NCI-H2081 (cell line): Measurements from ENCODE around the gene SH3BP5.

Source experiments
- DNase-seq, 2 experiments: peaks; one replicate each; lab custom pipeline; 2025; lab: John Stamatoyannopoulos, UW

SH3BP5 gene

DNA sequence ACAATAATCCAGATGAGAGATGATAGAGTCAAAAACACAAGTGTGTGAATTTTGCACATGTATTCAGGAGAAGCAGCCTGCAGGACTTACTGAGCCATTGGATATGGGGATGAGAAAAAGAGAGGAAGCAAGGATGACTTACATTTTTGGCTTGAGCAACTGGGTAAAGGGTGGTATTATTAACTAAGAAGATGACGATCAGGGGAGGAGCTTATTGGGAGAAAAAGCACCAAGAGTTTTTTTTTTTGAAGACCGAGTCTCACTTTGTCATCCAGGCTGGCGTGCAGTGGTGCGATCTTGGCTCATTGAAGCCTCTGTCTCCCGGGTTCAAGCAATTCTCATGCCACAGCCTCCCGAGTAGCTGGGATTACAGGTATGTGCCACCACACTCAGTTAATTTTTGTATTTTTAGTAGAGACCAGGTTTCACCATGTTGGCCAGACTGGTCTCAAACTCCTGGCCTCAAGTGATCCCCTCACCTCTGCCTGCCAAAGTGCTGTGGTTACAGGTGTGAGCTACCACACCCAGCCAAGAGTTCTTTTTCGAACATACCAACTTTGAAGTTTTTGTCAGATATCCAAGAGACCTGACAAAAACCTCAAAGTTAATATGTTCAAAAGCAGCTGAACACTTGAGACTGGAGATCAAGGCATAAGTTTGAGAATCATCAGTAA, 14.8 kb upstream of the SH3BP5 start:
- no peak for DNase-seq

DNA sequence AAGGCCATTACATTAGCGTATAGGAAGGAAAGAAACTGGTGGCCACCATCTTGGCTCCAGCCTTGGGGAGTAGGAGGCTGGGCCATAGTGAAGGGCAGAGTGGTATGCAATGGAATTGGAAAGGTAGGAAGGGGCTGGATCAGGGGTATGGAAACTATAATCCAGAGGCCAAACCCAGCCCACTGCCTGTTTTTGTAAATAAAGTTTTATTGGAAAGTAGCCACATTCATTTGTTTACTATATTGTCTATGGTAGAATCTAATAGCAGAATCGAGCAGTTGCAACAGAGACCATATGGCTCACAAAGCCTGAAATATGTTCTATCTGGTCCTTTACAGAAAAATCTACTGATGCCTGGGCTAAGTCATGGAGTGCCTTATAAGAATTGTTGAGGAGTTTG, 14.1 kb upstream of the SH3BP5 start:
- DNase-seq, result no peak

DNA sequence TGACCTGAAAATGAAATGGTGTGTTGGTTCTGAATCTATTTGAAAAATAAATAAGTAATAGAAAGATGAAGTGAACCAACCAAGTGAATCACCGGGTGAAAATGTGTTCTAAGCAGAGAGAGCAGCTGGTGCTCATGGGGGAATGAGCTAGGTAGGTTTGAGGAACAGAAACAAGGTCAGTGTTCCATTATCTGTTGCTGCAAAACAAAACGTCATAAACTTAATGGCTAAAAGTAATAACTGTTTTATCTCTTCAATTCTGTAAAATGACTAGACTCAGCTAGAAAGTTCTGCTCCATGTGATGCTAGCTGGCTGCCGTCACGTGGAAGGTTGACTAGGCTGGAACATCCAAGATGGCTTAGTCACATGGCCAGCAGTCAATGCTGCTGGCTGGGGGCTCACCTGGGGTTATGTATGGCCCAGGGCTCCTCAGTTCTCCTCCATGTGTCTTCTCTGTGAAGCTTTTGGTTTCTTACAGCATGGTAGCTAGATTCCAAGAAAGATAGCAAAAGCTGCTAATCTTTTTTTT, 13.3 kb upstream of the SH3BP5 start:
- no peak for DNase-seq

DNA sequence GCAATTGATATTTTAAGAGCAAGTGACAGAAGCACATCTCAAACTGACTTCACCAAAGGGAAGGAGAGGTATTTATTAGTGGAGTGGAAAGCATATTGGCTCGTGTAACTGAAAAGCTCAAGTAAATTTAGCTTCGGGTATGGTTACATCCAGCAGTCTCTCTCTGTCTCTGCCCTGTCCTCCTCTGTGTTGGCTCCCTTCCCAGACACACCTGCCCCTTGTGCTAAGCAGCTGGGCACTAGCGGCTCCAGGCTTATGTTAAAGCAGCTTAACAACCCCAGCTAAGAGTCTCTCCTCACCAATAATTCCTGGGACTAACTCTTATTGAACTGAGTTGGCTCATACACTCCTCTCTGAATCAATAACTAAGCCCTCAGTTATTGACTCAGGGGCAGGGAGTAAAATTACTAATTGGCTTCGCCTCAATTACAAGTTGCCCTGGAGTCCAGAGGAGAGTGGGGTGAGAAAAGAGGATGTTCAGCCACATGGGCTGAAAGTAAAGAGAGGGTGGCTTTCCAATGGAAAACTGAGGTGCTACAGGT, 12.8 kb upstream of the SH3BP5 start:
- peak; percentile 37 to 77 for DNase-seq

DNA sequence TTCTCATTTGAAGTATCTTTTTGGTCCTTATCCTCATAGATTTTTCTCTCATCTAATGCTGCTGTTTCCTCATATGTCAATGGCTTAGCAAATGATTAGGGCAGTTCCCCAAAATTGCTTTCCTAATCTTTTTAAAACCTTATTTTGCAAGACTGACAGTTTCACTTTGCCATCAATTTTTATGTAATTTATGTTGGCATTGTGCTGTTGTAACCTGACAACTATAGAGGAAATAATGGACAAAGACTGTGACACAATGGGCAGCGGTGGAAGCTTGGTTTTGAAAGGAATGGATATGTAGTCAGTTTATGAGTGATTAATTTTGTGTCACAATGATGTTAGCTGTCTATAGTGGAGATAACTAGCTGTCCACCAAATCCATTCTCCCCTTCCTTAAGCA, 10.6 kb upstream of the SH3BP5 start:
- DNase-seq, result no peak

DNA sequence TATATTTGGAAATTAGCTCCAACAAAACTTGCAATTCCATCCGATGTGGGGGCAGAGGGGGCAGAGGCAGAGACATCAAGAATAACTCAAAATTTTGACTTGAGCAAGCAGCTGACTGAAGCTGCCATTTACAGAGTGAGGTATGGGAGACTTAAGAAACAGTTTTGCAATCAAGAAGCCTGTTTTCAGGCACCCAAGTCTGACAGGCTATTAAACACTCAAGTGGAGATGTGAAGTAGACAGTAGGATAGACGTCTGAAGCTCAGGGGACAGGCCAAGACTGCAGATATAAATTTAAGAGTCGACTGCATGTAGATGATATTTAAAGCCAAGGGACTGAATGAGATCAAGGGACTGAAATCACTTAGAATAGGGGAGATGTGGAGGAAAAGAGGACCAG, 9.9 kb upstream of the SH3BP5 start:
- no peak for DNase-seq

DNA sequence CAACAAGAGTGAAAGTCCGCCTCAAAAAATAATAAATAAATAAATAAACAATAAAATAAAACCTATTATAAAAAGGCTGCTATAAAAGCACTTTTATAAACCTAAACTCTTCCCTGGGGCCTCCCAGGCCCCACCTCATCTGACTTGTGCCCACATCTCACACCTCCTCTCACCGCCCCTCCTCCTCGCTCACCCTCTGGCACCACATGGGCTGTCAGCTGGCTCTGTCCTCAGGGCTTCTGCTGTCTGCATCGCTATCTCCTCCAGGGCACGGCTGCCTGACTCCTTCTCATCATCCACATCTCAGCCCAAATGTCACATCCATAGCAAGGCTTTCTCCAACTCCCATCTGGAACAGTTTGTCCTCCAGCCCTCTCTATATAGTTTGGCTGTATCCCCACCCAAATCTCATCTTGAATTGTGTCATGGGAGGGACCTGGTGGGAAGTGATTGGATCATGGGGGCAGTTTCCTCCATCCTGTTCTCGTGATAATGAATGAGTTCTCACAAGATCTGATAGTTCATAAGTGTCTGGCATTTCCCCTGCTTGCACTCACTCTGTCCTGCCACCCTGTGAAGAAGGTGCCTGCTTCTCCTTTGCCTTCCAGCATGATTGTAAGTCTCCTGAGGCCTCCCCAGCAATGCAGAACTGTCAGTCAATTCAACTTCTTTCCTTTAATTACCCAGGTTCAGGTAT, 8.8 kb upstream of the SH3BP5 start:
- DNase-seq, result no peak

DNA sequence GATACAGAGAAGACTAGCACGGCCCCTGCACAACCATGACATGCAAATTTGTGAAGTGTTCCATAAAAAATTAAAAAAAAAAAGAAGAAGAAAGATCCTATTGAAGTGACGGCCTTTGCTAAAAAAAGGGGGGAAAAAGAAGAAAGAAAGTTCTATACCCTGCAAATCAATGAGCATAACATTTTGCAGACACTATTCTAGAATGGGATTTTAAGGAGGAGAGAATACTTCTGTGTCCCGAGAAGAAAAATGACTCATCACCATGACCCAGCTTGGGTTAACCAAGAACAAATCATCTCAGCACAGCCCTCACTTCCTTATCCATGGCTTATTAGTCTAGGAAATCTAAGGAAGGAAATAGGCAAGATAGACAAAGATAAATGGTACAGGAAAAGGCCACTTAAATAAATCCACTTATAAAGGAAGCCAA, 7.4 kb upstream of the SH3BP5 start:
- DNase-seq, result no peak

DNA sequence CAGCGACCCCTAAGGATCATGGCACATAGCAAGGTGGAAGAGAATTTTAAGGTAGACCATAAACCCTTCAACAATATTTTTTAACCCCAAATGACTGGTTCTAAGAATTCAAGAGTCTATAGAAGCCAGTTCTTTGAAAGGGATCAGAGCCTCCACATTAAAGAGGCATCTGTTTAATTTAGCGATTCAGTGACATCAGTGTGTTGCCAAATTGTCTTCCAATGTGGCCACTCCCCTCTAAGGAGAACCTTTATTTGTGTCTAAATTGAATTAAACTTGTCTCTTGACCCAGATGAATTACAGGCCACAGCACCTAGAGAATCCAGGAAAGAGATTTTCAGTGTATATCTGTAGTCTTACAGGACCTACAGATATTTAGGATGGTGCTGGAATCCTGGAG, 6.6 kb upstream of the SH3BP5 start:
- no peak for DNase-seq

DNA sequence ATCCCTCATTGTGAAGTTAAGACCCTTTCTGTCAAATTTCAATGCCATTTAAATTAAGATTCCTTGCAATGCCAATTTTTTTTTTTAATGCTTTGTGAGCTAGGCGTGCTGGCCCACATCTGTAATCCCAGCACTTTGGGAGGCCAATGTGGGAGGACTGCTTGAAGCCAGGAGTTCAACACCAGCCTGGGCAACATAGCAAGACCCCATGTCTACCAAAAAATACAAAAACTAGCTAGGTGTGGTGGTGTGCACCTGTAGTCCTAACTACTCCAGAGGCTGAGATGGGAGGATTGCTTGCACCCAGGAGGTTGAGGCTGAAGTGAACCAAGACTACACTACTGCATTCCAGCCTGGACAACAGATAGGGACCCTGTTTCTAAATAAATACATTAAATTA, 5.6 kb upstream of the SH3BP5 start:
- DNase-seq, result no peak

DNA sequence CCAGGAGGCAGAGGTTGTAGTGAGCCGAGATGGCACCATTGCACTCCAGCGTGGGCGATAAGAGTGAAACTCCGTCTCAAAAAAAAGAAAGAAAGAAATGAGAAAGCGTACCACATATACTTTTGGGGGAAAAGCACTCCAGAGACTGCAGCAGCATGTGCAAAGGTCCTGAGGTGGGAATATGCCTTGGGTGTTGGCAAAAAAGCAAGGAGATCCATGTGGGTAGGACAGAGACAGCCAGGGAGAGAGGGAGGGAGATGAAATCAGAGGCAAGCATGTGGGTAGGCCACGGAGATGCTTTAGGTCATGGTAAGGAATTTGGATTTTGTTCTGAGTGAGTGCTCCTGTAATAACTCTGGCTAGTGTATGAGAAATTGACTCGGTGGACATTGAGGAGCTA, 3.7 kb upstream of the SH3BP5 start:
- DNase-seq, result no peak

DNA sequence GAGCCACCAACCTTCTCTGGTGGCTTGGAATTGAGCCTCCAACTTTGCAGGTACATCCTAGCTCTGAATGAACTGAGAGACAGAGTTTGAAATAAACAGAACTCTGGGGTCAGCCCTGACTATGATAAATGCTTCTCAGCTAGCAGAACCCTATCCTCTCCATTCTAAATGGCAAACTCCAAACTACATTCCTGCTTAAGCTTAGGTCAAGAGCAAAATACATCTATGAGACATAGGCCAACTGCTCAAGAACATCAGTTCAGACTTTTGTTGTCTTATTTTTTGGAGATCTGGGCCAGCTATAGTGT, 1.5 kb upstream of the SH3BP5 start:
- DNase-seq, result no peak

DNA sequence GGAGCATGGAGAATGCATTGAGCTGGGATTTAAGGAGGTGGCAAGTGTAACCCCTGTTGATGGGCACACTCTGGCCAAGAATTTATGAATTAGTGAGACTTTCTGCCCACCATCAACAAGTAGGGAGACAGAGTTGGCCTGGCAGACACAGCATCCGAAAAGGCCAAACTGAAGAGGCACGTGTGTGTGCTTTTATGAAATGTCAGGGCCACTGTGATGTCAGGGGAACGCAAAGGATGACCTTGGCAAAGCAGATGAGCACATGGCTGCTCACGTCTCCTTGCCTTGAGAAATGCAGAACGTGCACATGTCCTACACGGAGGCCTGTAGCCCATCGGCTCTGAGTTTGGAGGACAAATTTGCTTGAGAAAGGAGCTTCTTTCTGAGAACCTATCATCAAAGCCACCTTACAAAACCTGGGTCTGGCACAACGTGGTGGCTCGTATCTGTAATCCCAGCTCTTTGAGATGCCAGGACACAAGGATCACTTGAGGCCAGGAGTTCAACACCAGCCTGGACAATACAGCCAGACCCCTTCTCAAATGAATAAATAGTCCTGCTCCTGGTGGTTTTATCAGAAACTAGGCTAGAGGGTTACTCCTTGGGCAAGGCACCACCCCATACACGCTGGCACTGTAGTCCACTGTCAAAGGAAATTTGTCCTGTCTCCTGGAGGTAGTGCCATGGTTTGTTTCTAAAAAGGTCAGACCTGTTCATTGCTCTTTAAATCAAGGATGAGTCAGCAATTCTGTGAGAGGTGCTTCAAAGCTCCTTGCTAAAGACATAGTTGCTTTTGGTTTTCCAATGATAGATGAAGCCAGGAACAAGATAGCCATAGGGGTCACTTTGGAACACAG, 941 bp upstream of the SH3BP5 start:
- no peak for DNase-seq

DNA sequence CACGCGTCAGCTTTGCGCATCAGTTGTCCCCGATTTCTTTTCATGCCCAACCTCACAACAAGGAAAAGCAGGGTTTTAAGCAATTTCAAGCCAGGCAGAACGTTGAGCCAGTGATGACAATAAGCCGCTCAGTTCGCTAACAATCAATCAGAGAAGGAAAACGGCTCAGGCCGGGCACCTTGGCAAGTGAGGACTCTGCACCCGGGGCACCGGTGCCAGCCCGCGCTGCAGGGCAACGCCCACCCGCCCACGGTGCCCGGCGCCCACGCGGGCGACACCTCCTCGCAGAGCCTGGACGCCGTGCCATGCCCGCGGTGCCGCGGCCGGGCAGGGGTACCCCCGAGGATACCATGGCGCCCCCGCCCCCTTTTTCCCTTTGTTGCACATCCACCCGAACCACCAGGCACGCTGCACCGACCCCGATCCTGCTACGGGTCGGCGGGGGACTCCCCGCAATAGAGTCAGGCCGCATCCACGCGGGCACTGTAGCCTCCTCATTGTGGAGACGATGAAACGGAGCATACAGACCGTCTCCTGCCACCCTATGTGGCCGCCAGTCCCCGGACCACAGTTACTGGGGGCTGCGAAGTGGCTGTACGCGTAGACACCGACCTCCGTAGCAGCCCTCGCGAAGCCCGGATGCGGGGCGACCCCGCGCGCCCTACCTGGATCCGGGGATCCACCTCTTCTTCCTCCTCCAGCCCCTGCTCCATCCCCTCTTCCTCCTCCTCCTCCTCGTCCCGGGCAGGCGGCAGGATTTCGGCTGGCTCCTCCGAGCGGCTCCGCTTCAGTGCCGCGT, 581 bp downstream of the SH3BP5 start:
- DNase-seq, result peak in 1 of 2 experiments; percentile 31

DNA sequence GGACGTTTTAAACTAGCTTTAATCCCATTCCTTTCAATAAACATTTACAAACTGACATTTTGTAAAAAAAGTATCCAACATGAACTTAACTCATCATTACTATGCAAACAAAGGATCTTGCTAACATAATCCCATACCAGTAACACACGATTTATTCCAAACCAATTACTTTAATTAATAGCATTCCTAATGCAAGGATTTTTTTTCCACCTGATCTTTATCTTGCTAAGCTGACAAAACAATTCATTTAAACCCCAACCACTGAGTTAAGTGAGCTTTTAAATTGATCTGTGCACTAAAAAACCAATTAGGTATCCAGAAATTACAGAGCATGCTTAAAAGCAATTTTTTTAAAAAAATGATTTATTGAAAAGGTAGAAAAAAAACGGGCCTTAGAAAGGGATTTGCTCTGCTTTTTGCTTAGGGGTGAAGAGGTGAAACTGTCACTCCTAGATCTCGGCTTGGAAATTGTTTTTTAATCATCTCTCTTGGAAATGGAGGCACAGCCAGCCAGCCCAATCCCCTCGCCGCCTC, 1.2 kb downstream of the SH3BP5 start:
- DNase-seq, result no peak

DNA sequence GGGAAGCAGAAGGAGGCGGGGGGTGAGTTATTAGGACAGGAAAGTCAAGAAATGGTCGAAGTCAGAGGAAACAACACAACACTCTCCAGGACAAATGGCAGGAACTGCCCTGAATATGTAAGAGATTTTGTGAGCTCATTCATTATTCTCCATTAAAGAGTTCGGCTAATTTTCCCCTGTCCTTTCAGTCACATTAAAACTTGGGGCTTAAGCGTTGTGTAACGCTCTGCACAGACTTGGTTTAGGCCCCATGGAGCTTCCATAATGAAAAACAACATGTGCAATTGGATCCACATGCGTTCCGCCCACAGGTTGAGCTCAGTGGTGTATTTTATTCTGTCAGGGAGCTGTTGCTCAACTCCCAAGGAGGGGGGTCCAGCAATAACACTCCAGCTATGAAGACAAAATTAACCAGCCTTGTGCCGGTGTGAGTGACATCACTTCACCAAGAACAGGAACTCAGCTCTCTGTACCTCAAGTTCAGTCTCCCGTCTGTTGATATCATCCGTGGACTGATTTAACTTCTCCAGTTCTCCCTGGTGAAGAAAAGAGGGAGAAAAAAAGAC, 2.3 kb downstream of the SH3BP5 start:
- peak; percentile 18 to 56 for DNase-seq

DNA sequence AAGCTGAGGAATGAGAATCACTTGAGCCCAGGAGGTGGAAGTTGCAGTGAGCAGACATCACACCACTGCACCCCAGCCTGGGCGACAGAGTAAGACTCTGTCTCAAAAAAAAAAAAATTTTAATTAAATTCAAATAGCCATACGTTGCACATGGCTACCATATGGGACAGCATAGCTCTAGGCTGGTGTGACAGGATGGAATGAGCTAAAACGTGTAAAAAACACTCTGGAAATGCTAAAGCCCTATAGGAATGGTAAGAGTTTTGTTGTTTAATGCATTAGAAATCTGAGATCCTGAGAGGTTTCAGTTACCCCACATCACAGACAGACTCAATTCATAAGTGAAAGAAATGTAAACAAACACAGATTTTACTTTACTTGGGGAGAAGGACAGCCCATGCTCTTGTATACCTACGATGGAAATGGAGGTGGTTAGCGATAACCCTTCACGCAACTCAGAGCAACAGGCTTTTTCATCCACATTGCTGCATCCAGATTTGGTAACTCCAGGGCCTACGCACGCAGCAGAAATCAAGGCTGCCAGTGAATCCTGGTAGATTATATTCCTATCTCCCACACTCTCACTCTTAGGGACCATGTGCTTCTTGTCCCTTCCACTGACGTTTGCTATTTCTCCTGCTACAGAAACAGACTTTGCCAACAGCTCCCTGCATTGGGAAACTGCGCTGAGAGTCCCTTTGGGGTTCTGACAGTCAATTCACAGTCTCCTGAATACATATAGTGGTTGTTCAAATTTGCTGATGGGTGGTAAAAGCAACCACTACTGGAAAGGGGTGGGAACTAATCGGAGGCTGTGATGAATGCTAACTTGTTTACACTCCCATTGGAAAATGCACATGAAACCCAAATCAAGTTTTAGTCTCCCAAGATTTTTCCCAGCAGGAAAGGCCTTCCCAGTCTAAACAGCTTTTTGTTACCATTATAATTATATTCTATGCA, 3.1 kb downstream of the SH3BP5 start:
- DNase-seq, result no peak

DNA sequence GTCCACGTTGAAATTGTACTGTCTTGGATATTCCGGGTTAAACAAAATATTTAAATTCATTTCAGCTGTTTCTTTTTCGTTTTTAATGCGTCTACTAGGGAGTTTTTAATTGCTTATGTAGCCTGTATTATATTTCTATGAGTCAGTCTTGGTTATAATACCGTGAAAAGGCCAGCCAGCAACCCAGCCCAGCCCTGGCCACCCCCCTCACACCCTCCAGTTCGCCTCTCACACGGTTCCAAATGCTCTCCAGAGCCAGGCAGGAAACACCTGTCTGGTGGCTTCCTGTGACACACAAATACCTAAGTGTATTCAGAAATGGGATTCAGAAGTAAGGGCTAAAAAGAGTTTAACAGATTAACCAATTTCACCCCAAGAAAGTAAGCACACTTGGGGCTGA, 4.4 kb downstream of the SH3BP5 start:
- DNase-seq, result peak; percentile 66 to 88

DNA sequence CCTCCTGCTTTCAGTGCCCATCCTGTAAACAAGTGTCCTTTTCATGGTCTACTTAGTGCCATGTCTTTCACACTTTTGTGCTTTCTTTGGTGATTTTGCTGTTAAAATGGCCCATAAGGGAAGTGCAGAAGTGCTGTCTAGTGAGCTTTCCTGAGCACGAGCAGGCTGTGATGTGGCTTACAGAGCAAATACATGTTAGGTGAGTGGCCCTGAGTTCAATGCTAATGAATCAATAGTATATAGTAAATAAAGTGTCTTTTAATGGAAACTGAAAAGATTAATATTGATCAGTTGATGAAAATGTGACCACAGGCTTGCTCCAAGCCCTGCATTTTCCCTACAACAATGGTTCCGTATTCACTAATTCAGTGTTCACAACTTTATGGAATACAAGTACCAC, 5.7 kb downstream of the SH3BP5 start:
- no peak for DNase-seq

DNA sequence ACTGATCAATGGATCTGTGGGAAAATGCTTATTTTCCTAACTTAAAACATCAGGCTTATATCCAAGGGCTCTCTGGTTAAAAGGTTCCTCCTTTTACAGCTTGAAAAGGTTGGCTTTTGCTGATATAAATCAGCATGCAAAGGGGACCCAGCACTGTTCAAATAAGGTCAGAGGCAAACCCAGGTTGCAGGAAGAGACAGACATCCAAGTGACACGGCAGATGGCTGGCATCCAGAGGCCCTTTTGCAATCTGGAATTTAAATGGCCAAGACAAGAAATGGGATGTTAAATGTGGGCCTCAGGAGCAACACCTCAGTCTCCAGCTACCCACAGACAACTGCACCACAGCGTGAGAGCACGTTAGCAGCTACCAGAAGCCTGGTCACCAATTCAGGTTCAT, 6.3 kb downstream of the SH3BP5 start:
- peak in 1 of 2 experiments; percentile 16 for DNase-seq
